Ecto neural progenitor cell (in vitro differentiated cells): ENCODE measurements around the gene NHLRC2.
"Not testable (repeated sequence)": the region's sequence is repeated elsewhere in the genome, so short reads cannot be mapped to it uniquely, and the experiment has no call there.

ENCODE experiments used
- DNase-seq: peaks from one replicate; pipeline ENCODE4 v3.0.0-alpha.2; 2018; ENCODE audit warnings: low spot score

Gene NHLRC2

GRCh38 chr10:113943196-113943595 lies 88.7 kb downstream of the NHLRC2 start:
- not testable (repeated sequence) for DNase-seq

DNA sequence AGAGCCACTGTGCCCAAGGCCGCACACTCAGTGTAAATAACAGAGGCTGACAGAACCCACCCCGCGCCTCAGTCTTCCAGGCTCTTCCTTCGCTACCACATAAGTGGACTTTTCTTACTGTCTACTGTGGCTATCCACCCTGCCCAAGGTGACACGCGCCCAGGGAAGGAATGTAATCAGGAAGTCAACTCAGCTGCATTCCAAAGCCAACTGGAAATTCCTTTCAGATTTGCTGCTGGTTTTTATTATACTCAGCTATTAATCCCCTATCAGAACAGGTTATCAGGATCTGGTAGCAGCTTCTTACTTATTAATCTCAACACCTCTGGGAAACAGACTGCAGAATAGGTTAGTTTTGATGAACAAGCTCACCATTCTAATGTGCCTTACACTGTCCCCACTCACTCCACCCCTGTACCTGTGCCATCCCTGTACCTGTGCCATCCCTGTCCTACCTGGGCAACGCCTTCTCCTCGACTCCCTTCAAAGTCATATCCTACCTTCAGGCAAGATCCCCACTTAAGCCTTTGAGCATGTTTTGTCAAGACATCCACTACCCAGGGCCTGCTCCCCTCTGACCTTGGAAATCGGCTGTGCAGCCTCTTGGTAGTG lies 90.7 kb downstream of the NHLRC2 start:
- DNase-seq: no peak

- no peak for DNase-seq
Measured at GRCh38 chr10:113945687-113946085, 91.2 kb downstream of the NHLRC2 start.

- no peak for DNase-seq
Measured at GRCh38 chr10:113947184-113948041, 93.0 kb downstream of the NHLRC2 start.

- no peak for DNase-seq
Measured at GRCh38 chr10:113948048-113948447, 93.6 kb downstream of the NHLRC2 start.

GRCh38 chr10:113950268-113950667 lies 95.8 kb downstream of the NHLRC2 start:
- no peak for DNase-seq

GRCh38 chr10:113953505-113954272 lies 99.2 kb downstream of the NHLRC2 start:
- DNase-seq: no peak

- DNase-seq: no peak
Measured at GRCh38 chr10:113954409-113954808, 99.9 kb downstream of the NHLRC2 start.

- no peak for DNase-seq
Measured at GRCh38 chr10:113957013-113957412, 102.6 kb downstream of the NHLRC2 start.

GRCh38 chr10:113958631-113959382 lies 104.3 kb downstream of the NHLRC2 start:
- DNase-seq: no peak

DNA sequence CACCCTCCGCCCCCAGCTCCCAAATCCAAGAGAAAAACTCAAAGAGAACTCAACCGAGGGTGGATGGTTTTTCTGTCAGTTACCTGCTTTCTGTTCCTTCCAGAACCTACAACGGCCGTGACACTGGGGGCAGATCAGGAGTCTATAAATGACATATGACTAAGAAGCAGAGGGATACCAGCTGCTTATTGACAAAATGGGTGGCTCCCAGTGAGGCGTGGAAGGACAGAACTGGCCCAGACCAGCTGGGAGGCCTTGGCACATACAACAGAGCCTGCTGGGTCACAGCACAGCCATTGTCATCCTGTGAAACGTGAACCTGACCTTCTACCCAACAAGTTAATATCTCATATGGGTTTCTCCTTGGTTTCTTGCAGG lies 104.9 kb downstream of the NHLRC2 start:
- no peak for DNase-seq

- no peak for DNase-seq
Measured at GRCh38 chr10:113960617-113961181, 106.2 kb downstream of the NHLRC2 start.

GRCh38 chr10:113961182-113962031 lies 106.9 kb downstream of the NHLRC2 start:
- DNase-seq: no peak

- DNase-seq: no peak
Measured at GRCh38 chr10:113965077-113965476, 110.6 kb downstream of the NHLRC2 start.

DNA sequence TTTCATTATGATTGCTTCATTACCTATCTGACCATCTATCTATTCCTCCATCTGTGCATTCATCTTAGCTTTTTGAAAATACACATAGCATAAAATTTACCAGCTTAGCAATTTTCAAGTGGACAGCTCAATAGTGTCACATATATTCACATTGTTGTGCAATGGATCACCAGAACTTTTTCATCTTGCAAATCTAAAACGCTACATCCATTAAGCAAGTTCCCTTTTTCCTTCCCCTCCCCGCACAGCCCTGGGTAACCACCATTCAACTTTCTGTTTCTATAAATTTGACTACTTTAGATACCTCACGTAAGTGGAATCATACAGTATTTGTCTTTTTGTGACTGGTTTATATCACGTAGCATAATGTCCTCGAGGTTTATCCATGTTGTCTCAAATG lies 111.2 kb downstream of the NHLRC2 start:
- DNase-seq: no peak
